ENCODE data around the gene SLC38A1. TPM values are rescaled to one million over a fixed set of nuclear protein-coding genes. Genes with fewer than 3 reads are reported as not detected.

The SLC38A1 gene
- total RNA-seq, 1 experiment from 2014 or later: 155 TPM

- peak overlapping the region; percentile 42 for H3K4me2 ChIP-seq (ENCODE audit: low read length)
- peak overlapping the region; percentile 9 for H3K9ac ChIP-seq (ENCODE audit: low read length)
- H3K36me3 ChIP-seq (ENCODE audit: control insufficient read depth in 1 of 2, insufficient read depth in 2 of 2, low read length in 2 of 2): peaks cover 0 to 19% of the 10 kb centered on the region in 2 experiments; a peak in 1 of 4 replicates
- no peaks in the 10 kb centered on the region for H3K27me3 ChIP-seq (ENCODE audit: insufficient read depth, low read length)
- peaks cover 3% of the 10 kb centered on the region; the same call in 1 of the 2 replicates for H4K20me1 ChIP-seq (ENCODE audit: insufficient read depth)
- ChIA-PET CTCF (no interaction called here), RAD21 (ENCODE audit: low non-redundant PET in 1 of 2, low total read pairs in 2 of 2, uncharacterized antibody in 2 of 2, unreplicated experiment in 2 of 2) (no interaction called here), POLR2A (no interaction called here)
- peaks cover 87% of the 10 kb centered on the region for H3K79me2 ChIP-seq (ENCODE audit: insufficient read depth, low read length)
- H3K9me2 ChIP-seq (ENCODE audit: insufficient read depth): no peaks in the 10 kb centered on the region
- peaks cover 29 to 47% of the 10 kb centered on the region in 2 experiments for H3K4me1 ChIP-seq (ENCODE audit: control insufficient read depth in 1 of 2, insufficient read depth in 2 of 2, low read length in 2 of 2)
- no peak overlapping the region for H2AFZ ChIP-seq (ENCODE audit: low read depth, low read length, poor library complexity, severe bottlenecking)
- DNase-seq (ENCODE audit: low read depth, low spot score) (peak; percentile 68), ATAC-seq (peak; percentile 82)
- no TSS peak for BruUV-seq (replicated peaks)
- peak overlapping the region in 1 of 2 experiments; percentile 12; a peak in 1 of 4 replicates for H3K4me3 ChIP-seq (replicated peaks in 1 of 2; ENCODE audit: low read depth in 1 of 2, low read length in 2 of 2)
- no peaks in the 10 kb centered on the region for H3K9me3 ChIP-seq (ENCODE audit: control insufficient read depth in 1 of 2, insufficient read depth in 1 of 2, low read depth in 1 of 2, low read length in 2 of 2)
- intact Hi-C loops (cut with micrococcal nuclease): no loop called here
- H3K27ac ChIP-seq (ENCODE audit: low read depth, low read length): peak overlapping the region; percentile 15; the same call in 1 of the 2 replicates
- TF ChIP-seq ZNF274 (IDR thresholded peaks at IDR 0.05; ENCODE audit: low read depth, low read length): no peak
- peak; percentile 83 for TF ChIP-seq FOSL1 (IDR thresholded peaks at IDR 0.05; ENCODE audit: low read depth)
- TF ChIP-seq EZH2phosphoT487 (IDR thresholded peaks at IDR 0.05; ENCODE audit: borderline replicate concordance): no peak
- no peak for TF ChIP-seq REST (IDR thresholded peaks at IDR 0.05; ENCODE audit: low read depth)
- no peak for TF ChIP-seq POLR2A (IDR thresholded peaks at IDR 0.05; ENCODE audit: borderline replicate concordance, extremely low read depth, insufficient read depth, insufficient read length)
- no peak for TF ChIP-seq ZFX (IDR thresholded peaks at IDR 0.05)
- peak; percentile 56; the same call in 1 of the 2 replicates for TF ChIP-seq CBX3 (IDR thresholded peaks at IDR 0.05; ENCODE audit: low read depth)
- TF ChIP-seq EGR1 (IDR thresholded peaks at IDR 0.05; ENCODE audit: low read depth): no peak
- no peak for TF ChIP-seq ZBTB33 (IDR thresholded peaks at IDR 0.05; ENCODE audit: extremely low read depth, insufficient replicate concordance, low read length)
- peak; percentile 50; the same call in 1 of the 2 replicates for TF ChIP-seq SP1 (IDR thresholded peaks at IDR 0.05; ENCODE audit: low read depth)
- TF ChIP-seq MAX (IDR thresholded peaks at IDR 0.05): peak; percentile 27; the same call in 1 of the 2 replicates
- no peak for TF ChIP-seq EZH2 (IDR thresholded peaks at IDR 0.05)
- TF ChIP-seq CTCF (IDR thresholded peaks at IDR 0.05 in 2 of 3, conservative IDR thresholded peaks at IDR 0.05 in 1 of 3; ENCODE audit: borderline replicate concordance in 1 of 3, insufficient read depth in 1 of 3, low read depth in 2 of 3, low read length in 2 of 3): no peak
- TF ChIP-seq JUND (IDR thresholded peaks at IDR 0.05): peak; percentile 80
- TF ChIP-seq YY1 (IDR thresholded peaks at IDR 0.05; ENCODE audit: extremely low read depth, insufficient replicate concordance, low read depth, low read length): no peak
- 0 out of 2 replicates have a peak, but pooled peaks have one; percentile 42 for TF ChIP-seq SRF (IDR thresholded peaks at IDR 0.05; ENCODE audit: low read depth)
- no peak for TF ChIP-seq ATF3 (IDR thresholded peaks at IDR 0.05)
- TF ChIP-seq SIN3A (IDR thresholded peaks at IDR 0.05; ENCODE audit: low read depth): 0 out of 2 replicates have a peak, but pooled peaks have one; percentile 26
- no peak for TF ChIP-seq POLR2AphosphoS5 (IDR thresholded peaks at IDR 0.05; ENCODE audit: low read depth, low read length)
These were observed 48.8 kb downstream of the SLC38A1 start for GRCh38 chr12:46219877-46220655.

Measured in HCT116 (cell line).